NCI-H187 treated with DMSO at 0.1 percent for 48 hours (cell line): Measurements from ENCODE around the gene MBNL1.

Experiments
- DNase-seq: peaks from one replicate; lab custom pipeline; 2025; lab: John Stamatoyannopoulos, UW

The MBNL1 gene, protein sequence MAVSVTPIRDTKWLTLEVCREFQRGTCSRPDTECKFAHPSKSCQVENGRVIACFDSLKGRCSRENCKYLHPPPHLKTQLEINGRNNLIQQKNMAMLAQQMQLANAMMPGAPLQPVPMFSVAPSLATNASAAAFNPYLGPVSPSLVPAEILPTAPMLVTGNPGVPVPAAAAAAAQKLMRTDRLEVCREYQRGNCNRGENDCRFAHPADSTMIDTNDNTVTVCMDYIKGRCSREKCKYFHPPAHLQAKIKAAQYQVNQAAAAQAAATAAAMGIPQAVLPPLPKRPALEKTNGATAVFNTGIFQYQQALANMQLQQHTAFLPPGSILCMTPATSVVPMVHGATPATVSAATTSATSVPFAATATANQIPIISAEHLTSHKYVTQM

DNA sequence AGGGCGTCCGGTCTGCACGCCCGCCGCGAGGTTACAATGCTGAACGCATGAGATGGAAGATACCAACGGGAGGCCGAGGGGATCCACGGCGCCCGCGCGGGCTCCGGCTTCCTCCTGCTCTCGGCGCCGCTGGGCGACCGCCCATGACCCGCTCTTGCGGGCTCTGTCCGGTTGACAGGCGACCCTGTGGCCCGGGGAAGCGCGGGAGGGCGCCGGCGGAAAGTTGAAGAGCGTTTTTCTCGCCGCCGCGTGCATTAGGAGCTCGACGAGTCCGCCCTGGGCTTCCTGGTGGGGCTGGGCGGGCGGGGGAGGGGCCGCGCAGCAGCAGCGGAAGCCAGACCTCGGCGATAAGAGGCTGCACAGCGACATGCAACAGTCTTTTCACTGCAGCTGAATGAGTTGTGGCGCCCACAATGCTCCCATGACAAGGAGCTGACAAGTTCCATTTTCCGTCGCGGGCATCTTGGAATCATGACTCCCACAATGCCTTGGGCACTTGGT is at the start of gene MBNL1:
MBNL1 (plus strand) TSS at position 375 of the 501 bp plus-strand sequence. CDS start 31,265 bp downstream, outside the sequence.
- peak; percentile 8 for DNase-seq

DNA sequence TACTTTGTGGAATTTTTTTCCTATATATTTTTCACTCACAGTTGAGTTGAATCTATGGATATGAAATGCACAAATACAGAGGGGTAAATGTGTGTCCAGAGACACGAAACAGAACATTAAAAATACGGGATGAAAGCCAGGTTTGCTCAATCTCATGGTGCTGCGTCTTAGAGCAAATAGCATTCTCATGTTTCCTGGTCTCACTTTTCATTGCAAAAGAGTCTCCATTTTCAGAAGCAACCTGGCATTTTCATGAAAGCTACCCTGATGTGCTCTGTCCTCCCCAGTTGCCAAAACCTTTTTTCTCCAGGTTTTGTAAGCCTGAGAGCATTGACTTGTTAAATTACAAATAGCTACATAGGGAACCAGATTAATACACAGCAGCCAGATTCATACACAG is 49.5 kb upstream of the MBNL1 start:
- no peak for DNase-seq

DNA sequence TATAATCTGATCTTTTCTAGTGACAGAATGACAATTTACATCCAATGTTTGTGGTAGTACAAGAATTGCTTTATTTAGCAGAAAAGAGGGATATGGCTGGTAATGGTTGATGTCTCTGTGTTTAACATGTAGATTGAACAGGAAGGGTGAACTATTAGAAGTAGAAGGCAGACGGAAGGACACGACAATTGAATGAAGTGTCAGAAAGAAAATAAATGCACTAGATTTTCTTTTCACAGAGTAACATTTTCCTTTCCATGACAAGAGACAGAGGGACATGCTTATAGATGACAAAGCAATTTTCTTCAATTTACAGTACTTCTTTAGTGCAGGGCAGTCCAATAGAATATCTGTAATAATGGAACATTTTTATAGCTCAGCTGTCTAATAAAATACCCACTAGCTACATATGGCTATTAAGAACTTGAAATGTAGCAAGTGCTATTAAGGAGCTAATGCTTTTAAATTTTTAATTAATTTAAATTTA is 48.9 kb upstream of the MBNL1 start:
- no peak for DNase-seq

DNA sequence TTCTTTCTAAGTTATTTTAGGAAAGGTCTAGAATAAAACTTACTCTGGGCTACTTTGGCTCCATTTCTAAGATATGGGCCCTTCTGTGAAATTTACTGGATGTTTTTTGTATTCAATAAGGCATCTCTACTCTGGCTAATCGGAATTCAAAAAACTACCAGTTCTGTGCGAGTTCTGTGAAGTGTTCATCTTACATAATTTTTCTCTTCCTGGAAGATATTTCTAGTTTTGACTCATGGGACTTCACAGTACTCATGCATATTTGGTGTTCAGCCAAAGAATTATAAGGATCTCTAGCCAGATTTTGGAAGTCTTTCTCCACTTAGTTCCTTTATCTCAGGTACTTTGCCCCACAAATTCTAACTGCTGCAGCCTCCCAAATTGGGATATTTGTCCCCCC is 46.4 kb upstream of the MBNL1 start:
- no peak for DNase-seq

DNA sequence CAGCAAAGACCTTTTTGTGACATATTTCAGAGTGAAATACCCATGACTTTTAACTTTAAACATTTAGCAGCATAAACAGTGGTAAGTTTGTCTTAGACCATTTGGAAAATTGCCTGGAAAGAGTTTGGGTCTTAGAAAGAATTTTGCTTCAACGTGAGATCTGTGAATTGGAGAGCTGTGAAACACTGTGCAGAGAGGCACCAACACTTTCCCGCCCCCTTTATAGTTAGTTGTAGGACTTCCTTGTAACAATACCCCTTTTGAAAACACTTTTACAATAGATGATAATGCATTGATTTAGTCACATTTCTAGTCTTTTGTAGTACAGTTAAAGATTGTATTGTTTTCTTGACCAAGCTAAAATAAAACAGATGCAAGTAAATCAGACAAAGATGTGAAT is 43.5 kb upstream of the MBNL1 start:
- DNase-seq: no peak

DNA sequence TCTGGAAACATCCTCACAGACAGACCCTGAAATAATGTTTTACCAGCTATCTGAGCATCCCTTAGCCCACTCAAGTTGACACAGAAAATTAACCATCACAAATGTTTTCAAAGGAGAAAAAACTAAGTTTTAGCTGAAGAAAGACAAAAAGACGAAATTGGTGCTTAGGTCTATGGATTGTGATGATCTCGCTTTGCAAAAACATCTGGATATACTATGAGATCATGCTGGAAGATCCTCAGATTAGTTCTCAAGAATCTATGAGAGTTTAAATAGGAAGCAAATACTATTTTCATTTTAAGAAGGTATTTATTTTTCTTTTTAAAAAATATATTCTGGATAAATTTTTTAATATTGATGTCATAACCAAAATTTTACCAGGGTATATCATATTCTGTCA is 42.6 kb upstream of the MBNL1 start:
- no peak for DNase-seq

DNA sequence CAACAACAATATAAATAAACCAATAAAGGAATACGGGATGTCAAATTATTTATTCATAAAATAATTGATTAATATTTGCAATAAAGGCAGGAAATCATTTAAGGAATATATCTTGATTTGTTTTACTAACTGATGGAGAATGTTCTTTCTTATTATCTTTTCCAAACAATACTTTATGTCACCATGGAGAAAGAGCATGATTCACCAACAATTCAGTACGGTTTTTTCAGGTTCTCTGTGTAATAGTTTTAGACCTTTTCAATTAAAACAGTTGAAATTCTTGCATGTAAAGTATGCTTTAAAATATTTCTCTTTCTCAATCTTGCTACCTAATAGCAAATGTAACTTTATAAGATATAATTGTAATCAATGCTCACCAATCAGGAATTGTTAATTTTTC is 41.7 kb upstream of the MBNL1 start:
- DNase-seq: no peak

DNA sequence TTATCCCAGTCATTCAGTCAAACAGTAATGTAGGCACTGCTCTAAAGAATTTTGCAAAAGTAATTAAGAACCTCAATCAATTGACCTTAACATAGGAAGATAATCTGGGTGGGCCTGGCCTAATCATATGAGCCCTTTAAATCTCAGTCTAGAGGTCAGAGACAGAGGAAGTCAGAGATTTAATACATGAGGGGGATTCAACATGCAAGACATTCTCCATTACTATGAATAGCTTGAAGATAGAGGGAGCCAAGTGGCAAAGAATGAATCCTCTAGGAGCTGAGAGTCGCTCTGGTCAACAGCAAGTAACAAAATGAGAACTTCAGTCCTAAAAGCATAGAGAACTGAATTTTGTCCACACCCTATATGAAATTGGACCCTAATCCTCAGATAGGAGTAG is 39.0 kb upstream of the MBNL1 start:
- no peak for DNase-seq

DNA sequence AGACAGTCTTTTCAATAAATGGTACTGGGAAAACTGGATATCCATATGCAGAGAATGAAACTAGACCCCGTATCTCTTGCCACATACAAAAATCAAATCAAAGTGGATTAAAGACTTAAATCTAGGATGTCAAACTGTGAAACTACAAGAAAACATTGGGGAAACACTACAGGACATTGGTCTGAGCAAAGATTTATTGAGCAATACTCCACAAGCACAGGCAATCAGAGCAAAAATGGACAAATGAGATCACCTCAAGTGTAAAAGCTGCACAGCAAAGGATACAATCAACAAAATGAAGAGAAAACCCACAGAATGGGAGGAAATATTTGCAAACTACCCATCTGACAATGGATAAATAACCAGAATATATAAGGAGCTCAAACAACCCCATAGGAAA is 38.4 kb upstream of the MBNL1 start:
- no peak for DNase-seq

DNA sequence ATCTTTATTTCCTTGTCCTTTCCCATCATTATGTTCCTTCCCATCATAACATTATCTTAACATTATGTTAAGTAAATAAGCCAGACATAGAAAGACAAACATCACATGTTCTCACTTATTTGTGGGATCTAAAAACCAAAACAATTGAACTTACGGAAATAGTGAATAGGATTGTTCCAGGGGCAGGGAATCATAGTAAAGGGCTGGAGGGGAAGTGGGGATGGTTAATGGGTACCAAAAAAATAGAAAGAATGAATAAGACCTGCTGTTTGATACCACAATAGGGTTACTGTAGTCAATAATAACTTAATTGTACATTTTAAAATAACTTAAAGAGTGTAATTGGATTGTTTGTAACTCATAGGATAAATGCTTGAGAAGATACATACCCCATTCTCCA is 36.7 kb upstream of the MBNL1 start:
- no peak for DNase-seq

DNA sequence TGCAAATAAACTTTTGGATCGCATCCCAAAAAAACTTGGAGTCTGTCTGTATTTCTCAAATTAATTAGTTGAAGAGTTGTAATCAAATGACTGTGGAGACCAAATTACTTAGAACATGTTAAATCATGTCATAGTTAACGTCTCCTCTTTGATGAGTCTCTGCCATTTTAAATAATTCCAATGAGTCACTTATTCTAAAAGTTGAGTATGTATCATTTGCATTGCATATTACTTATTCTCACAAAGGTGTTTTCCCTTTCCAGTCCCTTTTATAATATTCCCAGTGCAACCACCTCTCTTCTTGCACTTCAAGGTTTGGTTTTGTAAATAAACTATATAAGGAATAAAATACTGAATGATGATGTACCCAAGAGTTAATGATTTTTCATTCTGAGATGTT is 36.0 kb upstream of the MBNL1 start:
- no peak for DNase-seq

DNA sequence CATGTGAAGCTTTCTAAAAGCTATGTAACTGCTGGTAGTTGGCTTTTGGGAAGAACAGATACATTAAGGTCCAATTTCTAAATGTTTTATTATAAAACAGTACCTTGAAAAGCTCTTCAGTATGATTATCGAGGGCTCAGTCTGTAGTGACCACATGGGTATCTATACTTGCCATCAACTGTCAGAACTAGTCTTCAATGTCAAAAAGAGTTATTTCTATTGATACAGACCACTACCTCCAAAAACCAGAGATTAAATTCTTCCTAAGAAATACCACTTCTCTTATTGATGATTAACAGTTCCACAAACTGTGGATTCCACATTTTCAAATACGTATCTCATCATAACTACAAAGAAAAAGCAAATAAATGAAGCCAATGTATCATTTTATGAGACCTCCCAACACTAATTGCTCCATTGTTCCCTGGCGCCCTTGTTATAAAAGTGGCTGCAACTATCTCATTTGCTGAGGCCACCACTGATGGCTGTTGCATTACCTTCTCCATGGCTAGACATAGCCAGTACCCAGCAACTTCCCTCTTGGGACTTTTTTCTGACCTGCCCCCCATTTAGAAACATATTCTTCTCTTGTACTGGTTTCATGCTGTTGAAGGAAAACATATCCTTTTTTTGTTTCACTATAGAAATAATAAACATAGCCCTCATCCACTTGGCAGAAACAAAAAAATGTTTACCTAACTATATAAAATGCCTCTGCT is 33.9 kb upstream of the MBNL1 start:
- no peak for DNase-seq

DNA sequence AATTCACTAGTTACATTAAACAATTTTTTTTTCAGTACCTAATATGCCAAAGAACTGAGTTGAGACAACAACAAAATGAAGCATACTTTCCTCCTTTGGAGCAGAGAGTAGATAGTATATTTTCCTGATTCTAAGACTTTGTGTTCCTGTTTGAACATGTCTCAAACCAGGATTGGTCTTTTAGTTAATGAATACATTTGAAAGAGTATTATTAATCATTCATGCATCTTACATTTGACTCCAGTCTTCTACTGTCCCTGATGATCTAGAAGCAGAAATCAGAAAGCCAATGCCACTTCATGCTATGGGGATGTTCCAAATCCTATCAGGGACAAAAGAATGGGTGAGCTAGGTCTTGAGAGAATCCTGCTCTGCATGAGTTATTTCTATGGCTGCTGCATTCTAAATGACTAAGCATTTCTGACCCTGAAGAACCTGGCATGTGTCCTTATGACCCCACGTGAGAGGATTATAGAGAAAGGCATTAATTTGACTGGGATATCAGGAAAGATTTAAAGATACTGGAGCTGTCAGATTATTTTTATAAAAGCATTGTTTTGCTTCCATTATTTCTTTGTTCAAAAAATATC is 32.9 kb upstream of the MBNL1 start:
- no peak for DNase-seq

DNA sequence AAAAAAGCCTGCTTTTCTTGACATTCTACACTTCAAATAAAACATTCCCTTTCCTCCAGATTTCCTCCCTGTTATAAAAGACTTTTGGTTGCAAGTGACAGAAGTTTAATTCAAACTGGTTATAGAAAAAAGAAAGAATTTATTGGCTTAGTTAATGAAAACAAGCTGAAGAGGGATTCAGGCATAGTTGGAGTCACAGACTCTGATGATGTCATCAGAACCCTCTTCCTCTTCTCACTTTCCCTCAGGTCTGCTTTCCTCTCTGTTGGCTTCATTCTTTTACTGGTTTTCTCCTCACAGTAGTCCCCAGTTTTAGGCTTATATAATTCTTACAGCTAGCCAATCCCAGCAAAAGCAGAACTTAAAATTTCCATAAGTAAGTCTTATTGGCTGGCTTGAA is 32.0 kb upstream of the MBNL1 start:
- no peak for DNase-seq

DNA sequence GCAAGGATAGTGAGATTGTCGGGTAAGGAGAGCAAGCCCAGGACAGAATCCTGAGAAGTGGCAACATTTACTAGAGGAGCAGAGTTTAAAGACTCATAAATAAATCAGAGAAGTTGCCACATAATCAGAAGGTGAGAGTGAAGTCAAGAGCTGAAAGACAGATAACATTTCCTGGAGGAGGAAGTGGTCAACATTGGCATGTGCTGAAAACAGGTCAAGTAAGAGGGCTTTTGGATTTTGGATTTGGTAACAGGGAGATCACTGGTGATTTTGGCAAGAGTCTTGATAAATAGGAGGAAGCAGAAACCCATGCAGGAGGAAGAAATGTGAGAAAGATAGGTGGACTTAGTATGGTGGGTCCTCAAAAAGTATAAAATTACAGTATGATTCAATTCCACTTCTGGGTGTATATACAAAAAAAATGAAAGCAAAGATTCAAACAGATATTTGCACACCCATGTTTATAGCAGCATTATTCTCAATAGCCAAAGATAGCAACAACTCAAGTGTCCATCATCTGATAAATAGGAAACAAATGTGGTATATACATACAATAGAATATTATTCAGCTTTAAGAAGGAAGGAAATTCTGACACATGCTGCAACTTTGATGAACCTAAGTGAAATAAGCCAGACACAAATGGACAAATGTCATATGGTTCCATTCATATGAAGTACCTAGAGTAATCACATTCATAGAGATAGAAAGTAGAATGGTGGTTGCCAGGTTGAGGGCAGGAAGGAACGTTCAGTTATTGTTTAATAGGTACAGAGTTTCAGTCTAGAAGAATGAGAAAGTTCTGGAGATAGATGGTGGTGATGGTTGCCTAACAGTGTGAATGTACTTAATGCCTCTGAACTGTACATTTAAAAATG is 27.3 kb upstream of the MBNL1 start:
- no peak for DNase-seq

DNA sequence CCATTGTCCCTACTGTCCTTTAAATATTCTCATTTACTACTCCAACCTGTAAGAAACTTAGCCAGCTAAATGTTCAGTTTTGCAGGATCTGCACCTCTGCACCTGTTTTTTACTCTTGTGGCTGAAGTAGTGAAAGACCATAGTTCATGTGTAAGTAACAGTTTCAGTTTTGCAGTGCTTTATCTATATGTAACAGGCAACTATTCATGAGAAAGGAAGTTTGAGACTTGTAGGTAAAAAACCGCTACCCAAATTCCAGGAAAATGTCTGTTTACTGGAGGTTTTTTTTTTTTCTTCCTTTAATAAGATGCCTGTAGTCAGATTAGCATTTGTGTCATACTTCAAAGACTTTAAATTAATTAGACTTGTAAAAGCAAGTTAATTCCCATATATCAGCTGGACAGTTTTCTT is 25.4 kb upstream of the MBNL1 start:
- DNase-seq: no peak

DNA sequence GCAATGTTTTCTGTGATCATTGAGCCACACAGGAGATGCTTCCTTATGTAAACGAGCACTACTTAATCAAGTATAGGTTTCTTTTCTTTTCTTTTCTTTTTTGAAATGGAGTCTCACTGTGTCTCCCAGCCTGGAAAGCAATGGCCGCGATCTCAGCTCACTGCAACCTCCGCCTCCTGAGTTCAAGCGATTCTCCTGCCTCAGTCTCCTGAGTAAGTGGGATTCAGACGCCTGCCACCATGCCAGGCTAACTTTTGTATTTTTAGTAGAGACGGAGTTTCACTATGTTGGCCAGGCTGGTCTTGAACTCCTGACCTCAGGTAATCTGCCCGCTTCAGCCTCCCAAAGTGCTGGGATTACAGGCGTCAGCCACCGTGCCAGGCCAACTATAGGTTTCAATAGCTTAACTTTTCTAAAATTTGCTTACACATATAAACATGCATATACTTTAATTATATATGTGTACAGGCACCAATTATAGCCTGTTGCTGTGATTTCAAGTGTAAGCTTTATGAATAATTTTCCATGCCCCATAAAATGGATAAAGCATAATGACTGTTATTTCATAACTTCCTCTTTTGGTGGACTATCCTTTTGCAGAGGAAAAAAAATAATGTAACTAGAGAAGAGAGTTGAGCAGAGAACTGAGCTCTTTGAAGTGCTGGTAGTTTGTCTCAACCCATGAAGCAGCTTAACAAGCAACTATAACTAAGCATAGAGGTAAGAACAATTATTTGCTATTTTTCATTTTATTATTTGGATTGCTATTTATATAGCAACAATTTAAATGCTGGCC is 24.8 kb upstream of the MBNL1 start:
- DNase-seq: no peak

DNA sequence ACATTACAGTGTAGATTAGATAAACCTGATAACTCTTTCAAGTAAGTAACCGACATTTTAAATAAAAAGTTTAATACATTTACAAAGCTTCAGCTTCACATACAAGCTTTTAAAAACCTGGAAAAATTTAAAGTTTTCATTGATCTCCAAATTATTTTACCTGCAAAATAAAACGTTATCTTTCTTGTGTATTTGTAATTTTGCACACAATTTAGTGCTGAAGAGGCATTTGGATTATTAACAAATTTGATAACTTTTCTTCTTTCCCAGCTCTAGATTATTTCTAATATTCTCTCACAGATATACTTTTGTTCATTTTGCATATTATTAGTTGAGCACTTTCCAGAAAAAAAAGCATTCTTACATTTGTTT is 24.2 kb upstream of the MBNL1 start:
- DNase-seq: no peak

DNA sequence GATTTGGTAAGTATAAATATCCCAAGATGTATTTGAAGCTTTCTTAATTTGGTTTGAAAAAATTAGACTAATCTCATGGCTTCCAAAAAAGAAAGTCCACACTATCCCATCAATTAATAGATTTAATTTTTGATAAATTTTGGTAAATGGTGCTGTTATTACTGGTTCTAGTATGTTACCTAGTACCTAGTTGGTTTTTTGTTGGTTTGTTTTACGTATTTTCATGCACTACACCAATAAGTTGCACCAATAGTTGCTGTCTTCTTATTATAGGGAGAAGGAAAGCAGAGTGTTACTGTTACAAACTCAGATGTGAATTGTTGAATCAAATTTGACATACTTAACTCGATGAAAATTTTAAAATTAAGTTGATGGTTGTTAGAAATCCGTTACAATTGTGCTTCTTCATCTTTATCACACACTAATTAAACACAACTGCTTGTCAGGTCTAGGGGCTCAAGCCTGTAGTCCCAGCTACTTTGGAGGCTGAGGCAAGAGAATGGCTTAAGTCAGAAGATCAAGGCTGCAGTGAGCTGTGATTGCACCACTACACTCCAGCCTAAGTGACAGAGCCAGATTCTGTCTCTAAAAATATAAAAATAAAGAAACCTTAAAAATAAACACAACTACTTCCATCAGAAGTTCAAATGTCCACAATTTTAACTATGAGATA is 23.1 kb upstream of the MBNL1 start:
- DNase-seq: no peak

DNA sequence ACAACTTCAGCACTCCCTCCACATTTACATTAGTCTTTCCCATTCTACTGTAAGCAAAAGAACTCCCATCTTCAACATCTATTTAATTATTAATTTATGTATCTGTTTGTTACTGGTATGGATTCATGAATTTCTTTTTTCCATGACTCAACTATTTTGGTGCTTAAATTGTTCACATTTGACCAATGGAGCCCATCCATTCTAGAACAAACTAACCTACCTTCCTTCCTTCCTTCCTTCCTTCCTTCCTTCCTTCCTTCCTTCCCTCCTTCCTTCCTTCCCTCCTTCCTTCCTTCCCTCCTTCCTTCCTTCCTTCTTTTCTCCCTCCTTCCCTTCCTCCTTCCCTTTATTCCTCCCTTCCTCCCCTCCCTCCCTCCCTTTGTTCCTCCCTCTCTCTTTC is 16.8 kb upstream of the MBNL1 start:
- DNase-seq: no peak

DNA sequence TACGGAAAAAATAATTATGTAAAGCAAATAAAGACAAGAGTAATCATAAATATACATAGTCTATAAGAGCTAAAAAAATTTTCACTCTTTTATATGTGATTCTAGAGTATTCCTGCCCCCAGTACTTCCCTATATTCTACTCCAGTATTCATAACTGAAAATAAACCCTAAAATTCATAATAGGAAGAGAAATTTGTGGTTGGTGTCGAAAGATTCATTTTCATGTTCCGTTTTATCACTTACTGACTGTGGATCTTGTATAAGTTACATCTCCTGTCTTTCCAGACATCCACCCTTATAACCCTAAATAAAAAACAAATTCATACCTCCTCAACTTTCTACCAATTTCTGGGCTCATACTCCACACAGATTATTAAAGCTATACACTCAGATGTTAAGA is 16.0 kb upstream of the MBNL1 start:
- no peak for DNase-seq
